Measurements from ENCODE around the gene SIGLEC8. TPM values are rescaled to one million over a fixed set of nuclear protein-coding genes. Genes with fewer than 3 reads are reported as not detected.

SIGLEC8 gene
- total and polyA plus RNA-seq, 12 donors = 0.13 to 0.95 (median 0.19) TPM; not detected in 8

DNA sequence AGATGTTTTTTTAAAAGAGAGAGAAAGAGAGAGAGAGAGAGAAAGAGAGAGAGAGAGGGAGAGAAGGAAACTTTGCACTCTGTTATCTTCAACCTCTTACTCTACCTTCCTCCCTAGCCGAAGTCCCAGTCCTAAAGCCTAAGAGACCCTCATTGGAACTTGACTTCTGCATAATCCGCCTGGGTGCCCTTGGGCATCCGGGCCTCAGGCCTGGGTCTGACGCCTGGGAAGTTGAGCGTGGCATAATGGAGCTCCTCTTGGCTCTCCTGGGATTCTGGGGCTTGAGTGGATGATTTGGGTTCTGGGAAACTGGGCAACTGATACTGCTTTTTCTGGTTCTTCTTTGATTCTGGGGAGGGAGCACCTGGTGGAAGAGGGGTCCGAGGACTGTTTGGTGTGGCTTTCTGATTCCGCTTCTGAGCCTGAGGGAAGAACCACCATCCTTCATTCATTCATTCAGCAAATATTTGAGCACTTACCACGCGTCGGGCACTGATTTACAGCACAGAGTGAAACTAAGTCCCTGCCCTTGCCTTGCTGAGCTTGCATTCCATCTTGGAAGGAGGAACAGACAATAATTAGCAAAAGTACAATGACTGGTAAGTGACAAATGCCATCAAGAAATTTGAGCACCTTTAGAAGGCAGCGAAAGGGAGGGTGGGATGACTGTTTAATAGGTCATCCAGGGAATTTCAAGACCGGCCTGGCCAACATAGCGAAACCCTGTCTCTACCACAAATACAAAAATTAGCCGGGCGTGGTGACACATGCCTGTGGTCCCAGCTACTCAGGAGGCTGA is 47.1 kb downstream of the SIGLEC8 start:
- WGBS, 2 donors = 89 to 91% methylated on average over 15 of the region's 15 CpGs
- H3K36me3 ChIP-seq = no peaks in the 10 kb centered on the region
- ATAC-seq (no peak), DNase-seq (no peak)
- TF ChIP-seq, protein P1, sequence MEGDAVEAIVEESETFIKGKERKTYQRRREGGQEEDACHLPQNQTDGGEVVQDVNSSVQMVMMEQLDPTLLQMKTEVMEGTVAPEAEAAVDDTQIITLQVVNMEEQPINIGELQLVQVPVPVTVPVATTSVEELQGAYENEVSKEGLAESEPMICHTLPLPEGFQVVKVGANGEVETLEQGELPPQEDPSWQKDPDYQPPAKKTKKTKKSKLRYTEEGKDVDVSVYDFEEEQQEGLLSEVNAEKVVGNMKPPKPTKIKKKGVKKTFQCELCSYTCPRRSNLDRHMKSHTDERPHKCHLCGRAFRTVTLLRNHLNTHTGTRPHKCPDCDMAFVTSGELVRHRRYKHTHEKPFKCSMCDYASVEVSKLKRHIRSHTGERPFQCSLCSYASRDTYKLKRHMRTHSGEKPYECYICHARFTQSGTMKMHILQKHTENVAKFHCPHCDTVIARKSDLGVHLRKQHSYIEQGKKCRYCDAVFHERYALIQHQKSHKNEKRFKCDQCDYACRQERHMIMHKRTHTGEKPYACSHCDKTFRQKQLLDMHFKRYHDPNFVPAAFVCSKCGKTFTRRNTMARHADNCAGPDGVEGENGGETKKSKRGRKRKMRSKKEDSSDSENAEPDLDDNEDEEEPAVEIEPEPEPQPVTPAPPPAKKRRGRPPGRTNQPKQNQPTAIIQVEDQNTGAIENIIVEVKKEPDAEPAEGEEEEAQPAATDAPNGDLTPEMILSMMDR (IDR thresholded peaks at IDR 0.05) = no peak
- H3K27me3 ChIP-seq = peaks cover 0 to 12% (median 4%) of the 10 kb centered on the region in 7 donors
- no peak overlapping the region for H3K27ac ChIP-seq
- H3K4me1 ChIP-seq = peaks cover 0 to 36% (median 0%) of the 10 kb centered on the region in 9 donors
- intact Hi-C loops (cut with DNase I) = loop anchor here in 1 of 10 donors (5.0 kb wide), 1 partner anchor 74 kb away; no protein-coding TSS in a partner anchor
- H3K9me3 ChIP-seq = peaks cover 0 to 2% (median 0%) of the 10 kb centered on the region in 11 donors
- no peak overlapping the region for H3K4me3 ChIP-seq

DNA sequence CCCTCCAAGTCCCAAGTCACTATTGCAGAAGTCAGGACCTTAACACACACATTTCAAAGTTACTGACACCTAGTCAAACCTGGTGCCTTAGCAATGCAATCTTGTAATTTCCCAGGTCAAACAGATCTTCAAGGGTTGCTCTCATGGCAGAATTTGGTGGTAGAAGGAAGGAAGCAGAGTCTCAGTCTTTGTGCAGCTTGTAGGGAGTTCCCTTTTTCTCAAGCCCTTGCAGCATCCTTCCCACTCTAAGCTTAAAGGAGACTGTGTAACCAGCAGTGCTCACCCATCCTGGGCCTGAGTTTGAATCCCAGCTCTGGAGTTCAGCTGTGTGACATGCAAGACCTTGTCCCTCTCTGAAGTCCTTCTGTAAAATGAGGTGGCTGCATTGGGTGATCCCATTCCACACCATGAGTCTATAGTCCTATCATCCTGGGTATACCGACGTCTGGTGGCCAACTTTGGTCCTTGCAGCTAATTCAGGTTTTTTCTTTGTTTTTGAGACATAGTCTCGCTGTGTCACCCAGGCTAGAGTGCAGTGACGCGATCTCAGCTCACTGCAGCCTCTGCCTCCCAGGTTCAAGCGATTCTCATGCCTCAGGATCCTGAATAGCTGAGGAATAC is 50.6 kb downstream of the SIGLEC8 start:
- 42 to 47% methylated on average over 6 of the region's 6 CpGs for WGBS, 2 donors
- intact Hi-C loops (cut with DNase I) = loop anchor here in 1 of 10 donors (5.0 kb wide), 1 partner anchor 70 kb away; no protein-coding TSS in a partner anchor
- peaks cover 0 to 12% (median 0%) of the 10 kb centered on the region in 7 donors for H3K27me3 ChIP-seq
- DNase-seq (no peak), ATAC-seq (peak in 2 of 8 donors; percentile 20 to 31)
- peaks cover 0 to 35% (median 0%) of the 10 kb centered on the region in 9 donors for H3K4me1 ChIP-seq
- peaks cover 0 to 13% (median 0%) of the 10 kb centered on the region in 11 donors for H3K9me3 ChIP-seq
- no peaks in the 10 kb centered on the region for H3K36me3 ChIP-seq
- H3K27ac ChIP-seq = peak overlapping the region in 1 of 10 donors; percentile 59
- TF ChIP-seq, protein P1 (IDR thresholded peaks at IDR 0.05) = peak in 7 of 9 donors; percentile 23 to 43 (median 33)
- H3K4me3 ChIP-seq = no peak overlapping the region

DNA sequence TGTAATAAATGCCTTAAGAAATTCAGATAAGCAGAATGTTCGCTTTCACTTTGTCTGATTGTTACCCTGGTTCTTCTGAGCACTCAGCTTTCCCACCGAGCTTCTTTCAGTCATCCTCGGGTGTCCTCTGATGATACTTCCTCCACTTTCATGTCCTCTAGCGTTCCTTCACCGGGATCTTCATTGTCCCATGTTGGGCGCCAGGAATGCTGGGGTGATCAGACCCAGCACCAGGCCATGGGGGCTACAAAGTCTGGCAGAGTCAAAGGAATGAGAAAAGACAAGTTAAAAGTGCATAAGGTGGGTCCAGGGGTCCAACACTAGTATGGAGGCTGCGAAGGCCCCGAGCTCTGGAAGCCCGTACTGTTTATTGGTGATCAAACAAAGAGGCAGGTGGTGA is 56.1 kb downstream of the SIGLEC8 start:
- H3K27me3 ChIP-seq = peaks cover 0 to 9% (median 0%) of the 10 kb centered on the region in 7 donors
- TF ChIP-seq, protein P1 (IDR thresholded peaks at IDR 0.05) = no peak
- ATAC-seq (no peak), DNase-seq (no peak)
- H3K27ac ChIP-seq = no peak overlapping the region
- H3K4me1 ChIP-seq = peaks cover 0 to 11% (median 0%) of the 10 kb centered on the region in 9 donors
- WGBS, 2 donors = 95% methylated on average over 9 of the region's 9 CpGs
- no peak overlapping the region for H3K4me3 ChIP-seq
- H3K36me3 ChIP-seq = no peaks in the 10 kb centered on the region
- intact Hi-C loops (cut with DNase I) = no loop called here
- H3K9me3 ChIP-seq = peaks cover 0 to 23% (median 5%) of the 10 kb centered on the region in 11 donors

Other genes starting within 250 kb of the SIGLEC8 start
- gene CD33, start 233.4 kb downstream of the SIGLEC8 start, total RNA-seq = 10 to 100 TPM in 1 of 10 donors, 1 to 10 TPM in 6, under 1 TPM in 3; 0.51 to 16.6 (median 1.8) TPM
- gene CD33, start 233.4 kb downstream of the SIGLEC8 start, polyA plus RNA-seq = 1 to 10 TPM; 2.1 to 5.0 TPM
- not detected for gene SIGLECL1, start 207.4 kb downstream of the SIGLEC8 start, total RNA-seq
- not detected for gene SIGLECL1, start 207.4 kb downstream of the SIGLEC8 start, polyA plus RNA-seq
- gene IGLON5, start 146.8 kb downstream of the SIGLEC8 start, total RNA-seq = under 1 TPM in 1 of 10 donors, not detected in 9; 0.19 TPM
- under 1 TPM in 1 of 2 donors, not detected in 1; 0.14 TPM for gene IGLON5, start 146.8 kb downstream of the SIGLEC8 start, polyA plus RNA-seq
- gene VSIG10L, start 116.3 kb downstream of the SIGLEC8 start, total RNA-seq = 1 to 10 TPM in 1 of 10 donors, under 1 TPM in 9; 0.33 to 1.3 (median 0.45) TPM
- 1 to 10 TPM; 1.6 TPM for gene VSIG10L, start 116.3 kb downstream of the SIGLEC8 start, polyA plus RNA-seq
- gene ETFB, start 92.1 kb downstream of the SIGLEC8 start, total RNA-seq = 100 to 1,000 TPM; 220 to 444 (median 318) TPM
- 100 to 1,000 TPM; 396 to 542 TPM for gene ETFB, start 92.1 kb downstream of the SIGLEC8 start, polyA plus RNA-seq
- gene CLDND2, start 89.5 kb downstream of the SIGLEC8 start, total RNA-seq = 1 to 10 TPM in 9 of 10 donors, not detected in 1; 1.4 to 2.2 (median 1.6) TPM
- 1 to 10 TPM in 1 of 2 donors, not detected in 1; 1.2 TPM for gene CLDND2, start 89.5 kb downstream of the SIGLEC8 start, polyA plus RNA-seq
- 10 to 100 TPM in 1 of 10 donors, 1 to 10 TPM in 6, under 1 TPM in 3; 0.47 to 23.1 (median 2.2) TPM for gene NKG7, start 85.8 kb downstream of the SIGLEC8 start, total RNA-seq
- gene NKG7, start 85.8 kb downstream of the SIGLEC8 start, polyA plus RNA-seq = 1 to 10 TPM; 2.0 to 3.1 TPM
- not detected for gene LIM2, start 70.5 kb downstream of the SIGLEC8 start, total RNA-seq
- not detected for gene LIM2, start 70.5 kb downstream of the SIGLEC8 start, polyA plus RNA-seq
- gene C19orf84, start 67.9 kb downstream of the SIGLEC8 start, total RNA-seq = not detected
- not detected for gene C19orf84, start 67.9 kb downstream of the SIGLEC8 start, polyA plus RNA-seq
- gene SIGLEC10, start 40.8 kb downstream of the SIGLEC8 start, total RNA-seq = 1 to 10 TPM in 3 of 10 donors, under 1 TPM in 7; 0.17 to 4.2 (median 0.82) TPM
- gene SIGLEC10, start 40.8 kb downstream of the SIGLEC8 start, polyA plus RNA-seq = 1 to 10 TPM in 1 of 2 donors, under 1 TPM in 1; 0.22 to 1.8 TPM
- gene CEACAM18, start 20.1 kb upstream of the SIGLEC8 start, total RNA-seq = not detected
- not detected for gene CEACAM18, start 20.1 kb upstream of the SIGLEC8 start, polyA plus RNA-seq
- gene SIGLEC12, start 43.3 kb upstream of the SIGLEC8 start, total RNA-seq = under 1 TPM in 1 of 10 donors, not detected in 9; 0.70 TPM
- gene SIGLEC12, start 43.3 kb upstream of the SIGLEC8 start, polyA plus RNA-seq = under 1 TPM in 1 of 2 donors, not detected in 1; 0.10 TPM
- gene SIGLEC6, start 73.2 kb upstream of the SIGLEC8 start, total RNA-seq = under 1 TPM in 7 of 10 donors, not detected in 3; 0.15 to 0.42 (median 0.21) TPM
- not detected for gene SIGLEC6, start 73.2 kb upstream of the SIGLEC8 start, polyA plus RNA-seq
- gene ZNF175, start 112.8 kb upstream of the SIGLEC8 start, total RNA-seq = 1 to 10 TPM; 4.5 to 9.6 (median 8.3) TPM
- 1 to 10 TPM; 1.6 to 3.4 TPM for gene ZNF175, start 112.8 kb upstream of the SIGLEC8 start, polyA plus RNA-seq
- 1 to 10 TPM in 1 of 10 donors, under 1 TPM in 6, not detected in 3; 0.11 to 1.2 (median 0.41) TPM for gene SIGLEC5, start 171.9 kb upstream of the SIGLEC8 start, total RNA-seq
- under 1 TPM in 1 of 2 donors, not detected in 1; 0.01 TPM for gene SIGLEC5, start 171.9 kb upstream of the SIGLEC8 start, polyA plus RNA-seq
- gene SIGLEC14, start 188.4 kb upstream of the SIGLEC8 start, total RNA-seq = 1 to 10 TPM in 6 of 10 donors, under 1 TPM in 3, not detected in 1; 0.57 to 9.6 (median 1.3) TPM
- gene SIGLEC14, start 188.4 kb upstream of the SIGLEC8 start, polyA plus RNA-seq = under 1 TPM; 0.37 to 0.93 TPM
- 10 to 100 TPM in 6 of 10 donors, 1 to 10 TPM in 4; 6.4 to 16.1 (median 10.1) TPM for gene SPACA6, start 234.9 kb upstream of the SIGLEC8 start, total RNA-seq
- gene SPACA6, start 234.9 kb upstream of the SIGLEC8 start, polyA plus RNA-seq = 10 to 100 TPM in 1 of 2 donors, 1 to 10 TPM in 1; 8.6 to 45.1 TPM

All from heart right ventricle (tissue), 16 donors.